Posterior cingulate gyrus (tissue), 11 donors: ENCODE measurements around the gene CD7.

Source experiments
- DNase-seq, 10 donors: peaks; one replicate each; pipeline versions ENCODE4 v3.0.0 to v3.0.0-alpha.2; 2020 to 2021; ENCODE audit warnings: mixed read lengths in 3 of 10
- intact Hi-C: fragments of 100-400 bp; cut with DNase I; formaldehyde crosslinking; loops from one replicate; pipeline ENCODE4 v1.15.1; 2023

Gene CD7

DNA sequence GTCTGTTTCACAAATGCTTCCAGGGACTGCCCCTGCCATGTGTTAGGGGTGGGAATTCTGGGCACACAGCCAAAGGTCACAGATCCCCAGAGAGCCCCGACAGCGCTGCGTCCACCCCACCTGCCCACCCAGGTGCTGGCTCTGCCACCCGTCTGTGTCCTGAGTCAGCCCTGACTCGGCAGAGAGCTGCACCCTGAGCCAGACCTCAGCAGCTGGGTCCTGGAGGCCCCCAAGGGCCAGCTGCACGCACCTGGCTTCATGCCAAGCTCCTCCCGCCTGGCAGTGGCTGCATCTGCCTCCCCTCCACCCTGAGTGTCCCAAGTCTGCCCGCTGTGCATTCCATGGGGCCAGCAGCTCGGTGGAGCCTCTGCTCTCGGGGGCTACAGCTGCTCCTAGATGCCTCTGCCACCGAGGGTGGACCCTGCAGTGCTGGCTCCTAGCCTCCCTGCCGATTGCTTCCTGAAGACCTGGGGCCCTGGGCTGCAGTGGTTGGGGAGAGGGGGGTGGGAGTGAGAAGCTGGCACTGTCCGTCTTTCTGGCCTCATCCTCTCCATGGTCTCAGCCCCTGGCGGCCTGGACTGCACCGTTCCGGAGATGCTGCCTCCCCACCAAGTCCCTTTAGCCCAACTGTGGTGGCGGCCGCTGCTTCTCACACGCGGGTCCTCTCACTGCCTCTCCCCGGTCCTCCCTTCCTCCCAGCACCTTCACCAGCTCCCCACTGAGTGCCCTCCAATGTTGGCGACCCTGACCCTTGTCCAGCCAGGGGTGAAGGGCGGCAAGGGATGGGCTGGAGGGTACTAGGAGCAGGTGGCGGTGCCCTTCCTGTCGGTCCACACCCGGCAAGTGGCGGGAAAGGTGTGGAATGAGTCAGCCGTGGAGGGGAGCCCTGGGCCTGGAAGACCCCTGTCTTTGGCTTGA is 13.2 kb upstream of the CD7 start:
- intact Hi-C loops, result no loop called here
- peak in 1 of 10 donors; percentile 22 for DNase-seq

DNA sequence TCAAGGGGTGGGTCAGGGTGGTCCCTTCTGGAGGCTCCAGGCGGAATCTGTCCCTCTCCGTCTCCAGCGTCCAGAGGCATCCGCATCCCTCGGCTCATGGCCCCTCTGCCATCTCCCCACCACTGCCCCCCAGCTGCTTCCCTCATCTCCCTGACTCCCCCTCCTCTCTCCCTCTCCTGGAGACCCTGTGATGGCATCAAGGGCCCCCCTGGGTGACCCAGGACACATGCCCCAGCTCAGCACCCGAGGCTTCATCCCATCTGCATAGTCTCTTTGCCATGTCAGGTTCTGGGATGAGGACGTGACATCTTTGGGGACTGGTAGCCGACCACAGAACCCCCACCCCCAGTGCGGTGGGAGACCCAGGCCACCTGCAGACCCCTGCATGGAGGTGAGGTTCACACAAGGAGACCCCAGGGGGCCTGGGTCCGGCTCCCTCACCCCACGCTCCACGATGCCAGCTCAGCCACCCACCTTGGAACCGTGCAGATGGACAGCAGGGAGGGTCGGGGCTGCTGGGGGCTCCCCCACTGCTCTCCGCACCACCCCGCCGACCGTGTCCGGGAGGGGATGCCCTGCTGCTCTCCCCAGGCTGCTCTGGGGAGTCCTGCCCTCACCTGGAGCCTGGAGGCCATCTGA is 12.4 kb upstream of the CD7 start:
- intact Hi-C loops, result no loop called here
- no peak for DNase-seq

- no peak for DNase-seq
- intact Hi-C loops, result no loop called here
These were observed 11.6 kb upstream of the CD7 start for GRCh38 chr17:82328994-82329507.

- intact Hi-C loops, result no loop called here
- no peak for DNase-seq
These were observed 11.0 kb upstream of the CD7 start for GRCh38 chr17:82328141-82328993.

- intact Hi-C loops, result no loop called here
- no peak for DNase-seq
These were observed 10.3 kb upstream of the CD7 start for GRCh38 chr17:82327757-82328140.

GRCh38 chr17:82327289-82327688 is 9.9 kb upstream of the CD7 start:
- intact Hi-C loops, result no loop called here

GRCh38 chr17:82325286-82326180 is 8.1 kb upstream of the CD7 start:
- intact Hi-C loops, result no loop called here
- DNase-seq, result no peak

More at GRCh38 chr17:82327289-82327688, 9.9 kb upstream of the CD7 start:
- no peak for DNase-seq

GRCh38 chr17:82324566-82325285 is 7.3 kb upstream of the CD7 start:
- intact Hi-C loops, result loop anchor here (5.0 kb wide), 1 partner anchor 87 kb away; no protein-coding TSS in a partner anchor
- DNase-seq, result no peak

- intact Hi-C loops, result loop anchor here (5.0 kb wide), 1 partner anchor 86 kb away; no protein-coding TSS in a partner anchor
- no peak for DNase-seq
These were observed 6.3 kb upstream of the CD7 start for GRCh38 chr17:82323514-82324234.

GRCh38 chr17:82322526-82323453 is 5.4 kb upstream of the CD7 start:
- no peak for DNase-seq
- intact Hi-C loops, result loop anchor here (5.0 kb wide), 1 partner anchor 85 kb away; no protein-coding TSS in a partner anchor

DNA sequence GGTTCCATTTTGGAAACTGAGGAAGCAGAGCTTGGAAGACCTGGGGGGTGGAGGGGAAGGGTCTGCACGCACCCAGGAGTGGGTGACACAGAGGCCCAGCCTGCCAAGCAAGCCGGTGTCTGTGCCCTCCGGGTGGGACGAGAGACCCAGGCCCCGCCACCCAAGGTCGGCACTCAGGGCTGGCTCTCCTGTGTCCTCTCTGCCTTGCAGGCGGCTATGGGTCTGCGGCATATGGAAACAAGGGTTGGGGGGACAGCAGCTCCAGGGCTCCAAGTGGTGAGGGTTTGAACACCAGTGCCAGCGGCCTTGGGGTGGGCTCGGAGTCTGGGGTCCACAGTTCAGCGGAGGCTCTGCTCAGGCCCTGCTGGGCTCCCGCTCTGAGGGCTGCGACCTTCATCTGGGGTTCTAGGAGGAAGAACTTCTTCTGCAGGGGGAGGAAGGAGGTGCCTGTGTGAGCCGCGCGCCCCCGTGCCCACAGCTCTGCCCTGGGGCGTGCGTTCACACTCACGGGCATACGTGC is 4.6 kb upstream of the CD7 start:
- intact Hi-C loops, result loop anchor here (5.0 kb wide), 1 partner anchor 85 kb away; no protein-coding TSS in a partner anchor
- DNase-seq, result no peak

- DNase-seq, result peak in 2 of 10 donors; percentile 36 to 57
- intact Hi-C loops, result loop anchor here (5.0 kb wide), 1 partner anchor 84 kb away; no protein-coding TSS in a partner anchor
These were observed 3.8 kb upstream of the CD7 start for GRCh38 chr17:82320956-82321927.

DNA sequence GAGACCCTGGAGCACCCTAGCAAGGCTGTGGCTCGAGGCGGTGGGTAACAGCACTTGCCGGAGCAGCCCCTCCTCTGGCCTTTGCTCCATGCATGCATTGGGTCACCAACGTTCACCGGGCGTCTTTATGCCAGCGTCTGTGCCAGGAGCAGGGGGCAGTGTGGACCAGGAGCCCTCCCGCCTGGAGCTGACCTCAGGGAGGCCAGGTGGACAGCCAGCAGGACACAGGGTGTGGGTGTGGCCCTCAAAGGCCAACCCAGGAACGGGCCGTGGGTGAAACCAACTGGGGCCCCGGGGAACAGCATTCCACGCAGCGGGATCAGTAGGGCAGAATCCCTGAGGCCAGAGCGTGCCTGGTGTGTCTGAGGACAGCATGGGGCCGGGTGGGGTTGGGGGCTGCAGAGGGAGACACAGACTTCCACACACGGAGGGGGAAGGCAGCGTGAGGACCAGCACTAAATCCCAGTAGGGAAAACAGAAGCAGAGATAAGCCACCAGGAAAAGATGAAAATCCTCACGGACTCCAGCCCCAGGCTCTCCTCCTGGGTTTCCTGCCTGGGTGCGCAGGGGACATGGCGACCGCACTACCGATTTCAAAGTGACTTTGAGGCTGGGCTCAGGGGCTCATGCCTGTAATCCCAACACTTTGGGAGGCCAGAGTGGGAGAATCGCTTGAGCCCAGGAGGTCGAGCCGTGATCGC is 2.9 kb upstream of the CD7 start:
- intact Hi-C loops, result loop anchor here (5.0 kb wide), 1 partner anchor 83 kb away; no protein-coding TSS in a partner anchor

DNA sequence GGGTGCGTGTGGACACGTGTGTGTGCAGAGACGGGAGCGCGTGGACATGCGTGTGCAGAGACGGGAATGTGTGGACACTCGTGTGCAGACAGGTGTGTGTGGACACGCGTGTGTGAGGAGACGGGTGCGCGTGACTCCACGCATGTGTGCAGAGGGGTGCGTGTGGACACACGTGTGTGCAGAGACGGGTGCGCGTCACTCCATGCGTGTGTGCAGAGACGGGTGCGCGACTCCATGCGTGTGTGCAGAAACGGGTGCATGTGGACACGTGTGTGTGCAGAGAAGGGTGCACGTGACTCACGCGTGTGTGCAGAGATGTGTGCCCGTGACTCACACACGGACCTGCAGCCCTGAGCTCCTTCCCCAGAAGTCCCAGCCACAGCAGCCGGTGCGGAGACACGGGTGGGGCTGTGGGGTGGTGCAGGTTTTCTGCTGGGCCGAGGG is 2.2 kb upstream of the CD7 start:
- DNase-seq, result no peak
- intact Hi-C loops, result loop anchor here (5.0 kb wide), 1 partner anchor 82 kb away; no protein-coding TSS in a partner anchor

More for the DNA sequence above, 2.9 kb upstream of the CD7 start:
- DNase-seq, result no peak
